ENCODE results near the gene TBC1D14.

The TBC1D14 gene

DNA sequence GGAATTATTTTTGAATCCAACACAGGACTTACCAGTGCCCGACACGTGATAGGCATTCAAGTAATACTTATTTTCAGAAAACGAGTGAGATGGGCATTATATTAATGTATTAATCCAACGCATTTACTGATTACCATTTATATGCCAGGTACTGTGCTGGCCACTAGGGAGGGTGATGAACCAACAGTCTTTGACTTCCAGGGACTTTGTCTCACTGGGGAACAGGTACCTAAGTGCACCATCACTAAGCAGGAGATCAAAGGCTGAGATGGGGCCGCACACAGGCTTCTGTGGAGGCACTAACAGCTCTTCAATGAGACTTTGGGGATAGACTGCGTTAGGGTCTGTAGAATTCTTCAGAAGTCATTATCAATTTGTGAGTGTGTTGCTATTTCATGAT lies 127.8 kb downstream of the TBC1D14 start:
- H3K4me3 ChIP-seq (ENCODE audit: low read length) = no peak overlapping the region
- peaks cover 7% of the 10 kb centered on the region for H3K4me1 ChIP-seq (ENCODE audit: control insufficient read depth, insufficient read depth, low read length)
- no peaks in the 10 kb centered on the region for H3K36me3 ChIP-seq (ENCODE audit: control insufficient read depth, insufficient read depth, low read length)
- no peak overlapping the region for H3K27ac ChIP-seq (ENCODE audit: low read depth, low read length)
- no peaks in the 10 kb centered on the region for H3K27me3 ChIP-seq (ENCODE audit: control insufficient read depth, insufficient read depth, low read length)
- H3K9ac ChIP-seq (ENCODE audit: low read length) = no peak overlapping the region

DNA sequence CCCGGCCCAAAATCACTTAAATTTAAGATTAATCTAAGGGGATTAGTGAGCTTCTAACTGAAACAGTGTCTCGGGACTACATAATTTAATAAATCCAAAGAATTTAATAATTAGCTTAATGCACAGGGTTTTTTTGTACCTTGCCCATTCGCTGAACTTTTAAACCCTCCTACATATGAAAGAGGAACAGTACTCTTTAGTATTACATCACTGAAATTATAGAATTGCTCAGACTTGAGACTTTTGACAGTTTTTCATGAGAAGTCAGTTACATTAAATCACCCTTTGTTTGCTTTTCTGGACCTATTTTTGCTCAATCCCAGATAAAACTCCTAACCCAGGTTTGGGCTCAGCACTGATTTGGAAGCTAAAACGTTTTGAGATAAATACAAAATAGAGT lies 131.1 kb downstream of the TBC1D14 start:
- no peak overlapping the region for H3K9ac ChIP-seq (ENCODE audit: low read length)
- no peaks in the 10 kb centered on the region for H3K36me3 ChIP-seq (ENCODE audit: control insufficient read depth, insufficient read depth, low read length)
- H3K4me1 ChIP-seq (ENCODE audit: control insufficient read depth, insufficient read depth, low read length) = peaks cover 18% of the 10 kb centered on the region
- H3K27me3 ChIP-seq (ENCODE audit: control insufficient read depth, insufficient read depth, low read length) = no peaks in the 10 kb centered on the region
- H3K27ac ChIP-seq (ENCODE audit: low read depth, low read length) = no peak overlapping the region
- H3K4me3 ChIP-seq (ENCODE audit: low read length) = no peak overlapping the region

- no peak overlapping the region for H3K4me3 ChIP-seq (ENCODE audit: low read length)
- no peaks in the 10 kb centered on the region for H3K27me3 ChIP-seq (ENCODE audit: control insufficient read depth, insufficient read depth, low read length)
- no peak overlapping the region for H3K9ac ChIP-seq (ENCODE audit: low read length)
- peaks cover 22% of the 10 kb centered on the region for H3K4me1 ChIP-seq (ENCODE audit: control insufficient read depth, insufficient read depth, low read length)
- no peaks in the 10 kb centered on the region for H3K36me3 ChIP-seq (ENCODE audit: control insufficient read depth, insufficient read depth, low read length)
- H3K27ac ChIP-seq (ENCODE audit: low read depth, low read length) = no peak overlapping the region
These were observed 131.6 kb downstream of the TBC1D14 start for GRCh38 chr4:7041246-7041645.

GRCh38 chr4:7041801-7042502 lies 132.3 kb downstream of the TBC1D14 start:
- no peaks in the 10 kb centered on the region for H3K36me3 ChIP-seq (ENCODE audit: control insufficient read depth, insufficient read depth, low read length)
- H3K4me3 ChIP-seq (ENCODE audit: low read length) = peak overlapping the region; percentile 82
- H3K9ac ChIP-seq (ENCODE audit: low read length) = no peak overlapping the region
- H3K27ac ChIP-seq (ENCODE audit: low read depth, low read length) = no peak overlapping the region
- peaks cover 22% of the 10 kb centered on the region for H3K4me1 ChIP-seq (ENCODE audit: control insufficient read depth, insufficient read depth, low read length)
- H3K27me3 ChIP-seq (ENCODE audit: control insufficient read depth, insufficient read depth, low read length) = no peaks in the 10 kb centered on the region

DNA sequence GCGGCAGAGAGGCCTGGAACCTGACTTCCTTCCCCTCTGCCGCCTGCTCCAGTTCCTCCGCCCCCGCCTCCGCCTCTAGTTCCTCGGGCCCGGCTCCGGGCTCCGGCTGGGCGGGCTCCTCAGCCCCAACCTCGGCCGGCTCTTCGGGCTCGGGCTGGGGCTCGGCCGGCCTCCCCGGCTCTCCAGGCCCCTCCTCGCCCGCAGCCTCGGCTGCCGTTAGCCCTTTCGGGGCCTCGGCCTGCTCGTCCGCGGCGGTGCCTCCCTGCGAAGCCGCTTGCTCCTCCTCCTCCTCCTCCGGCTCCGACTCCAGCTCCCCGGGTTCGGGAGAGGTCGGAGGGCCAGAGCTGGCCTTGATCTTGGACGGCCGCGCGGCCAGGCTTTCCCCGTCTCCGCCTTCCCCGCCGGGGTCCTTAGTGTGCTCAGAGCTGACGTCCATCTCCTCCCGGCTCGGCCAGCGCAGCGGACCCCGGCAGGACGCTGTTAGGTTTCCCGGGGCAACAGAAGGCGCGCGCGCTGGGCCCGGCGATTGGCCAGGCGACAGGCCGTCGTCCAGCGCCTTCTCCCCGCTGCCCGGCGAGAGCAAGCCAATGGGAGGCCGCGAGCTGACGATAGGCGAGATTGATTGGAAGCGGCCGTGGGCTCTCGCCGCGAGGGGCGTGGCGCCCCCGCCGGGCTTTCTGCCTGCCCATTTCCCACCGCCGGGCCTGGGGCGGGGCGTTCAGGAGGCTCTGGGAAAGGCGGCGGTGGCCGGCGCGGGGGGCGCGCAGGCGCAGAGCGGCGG lies 133.1 kb downstream of the TBC1D14 start:
- no peak overlapping the region for H3K27ac ChIP-seq (ENCODE audit: low read depth, low read length)
- H3K9ac ChIP-seq (ENCODE audit: low read length) = peak overlapping the region; percentile 25
- no peaks in the 10 kb centered on the region for H3K36me3 ChIP-seq (ENCODE audit: control insufficient read depth, insufficient read depth, low read length)
- H3K4me3 ChIP-seq (ENCODE audit: low read length) = peak overlapping the region; percentile 82
- peaks cover 22% of the 10 kb centered on the region for H3K4me1 ChIP-seq (ENCODE audit: control insufficient read depth, insufficient read depth, low read length)
- no peaks in the 10 kb centered on the region for H3K27me3 ChIP-seq (ENCODE audit: control insufficient read depth, insufficient read depth, low read length)

DNA sequence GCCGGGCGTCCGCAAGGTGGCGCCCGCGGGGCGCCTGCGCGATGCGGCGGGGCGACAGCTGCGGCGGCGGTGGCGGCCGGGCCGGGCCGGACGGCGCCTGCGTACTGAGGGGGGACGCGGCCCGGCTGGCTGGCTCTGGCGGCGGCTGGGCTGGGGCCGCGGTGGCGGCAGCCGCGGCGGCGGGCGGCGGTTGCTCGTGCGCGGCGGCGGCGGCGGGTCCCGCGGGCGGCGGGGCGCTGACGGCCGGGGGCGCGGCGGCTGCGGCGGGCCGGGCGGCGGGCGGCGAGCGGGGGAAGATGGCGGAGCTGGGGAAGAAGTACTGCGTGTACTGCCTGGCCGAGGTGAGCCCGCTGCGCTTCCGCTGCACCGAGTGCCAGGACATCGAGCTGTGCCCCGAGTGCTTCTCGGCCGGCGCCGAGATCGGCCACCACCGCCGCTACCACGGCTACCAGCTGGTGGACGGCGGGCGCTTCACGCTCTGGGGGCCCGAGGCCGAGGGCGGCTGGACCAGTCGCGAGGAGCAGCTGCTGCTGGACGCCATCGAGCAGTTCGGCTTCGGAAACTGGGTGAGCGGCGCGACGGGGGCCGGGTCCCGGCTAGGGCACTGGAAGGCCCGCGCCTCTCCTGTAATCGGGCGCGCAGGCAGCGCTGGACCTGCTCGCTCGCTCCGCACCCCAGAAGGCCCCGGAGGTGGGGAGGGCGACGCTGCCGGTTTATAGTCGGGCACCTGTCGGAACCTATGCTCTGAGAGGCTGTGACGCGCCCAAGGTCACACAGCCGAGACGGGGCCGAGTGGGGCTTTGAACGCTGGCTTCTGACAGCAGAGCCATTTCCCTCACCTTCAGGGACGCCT lies 133.9 kb downstream of the TBC1D14 start, which contains the start of gene TADA2B:
Gene TADA2B (plus strand): TSS at position 89 of the 853 bp plus-strand sequence. CDS start 208 bp downstream, at position 297.
- Histone ChIP-seq H3K27ac (ENCODE audit: low read depth, low read length) (peak within 1 kb of the TSS; percentile 78), H3K27me3 (ENCODE audit: control insufficient read depth, insufficient read depth, low read length) (no peaks in the 10 kb centered on the region), H3K36me3 (ENCODE audit: control insufficient read depth, insufficient read depth, low read length) (no peaks in the 10 kb centered on the region), H3K4me1 (ENCODE audit: control insufficient read depth, insufficient read depth, low read length) (peaks cover 22% of the 10 kb centered on the region), H3K9ac (ENCODE audit: low read length) (peak within 1 kb of the TSS; percentile 86), H3K4me3 (ENCODE audit: low read length) (peak within 1 kb of the TSS; percentile 95)

GRCh38 chr4:7044137-7044930 lies 134.7 kb downstream of the TBC1D14 start:
- Histone ChIP-seq H3K4me1 (ENCODE audit: control insufficient read depth, insufficient read depth, low read length) (peaks cover 22% of the 10 kb centered on the region), H3K9ac (ENCODE audit: low read length) (peak overlapping the region; percentile 86), H3K4me3 (ENCODE audit: low read length) (peak overlapping the region; percentile 95), H3K27ac (ENCODE audit: low read depth, low read length) (peak overlapping the region; percentile 78), H3K36me3 (ENCODE audit: control insufficient read depth, insufficient read depth, low read length) (peaks cover 2% of the 10 kb centered on the region), H3K27me3 (ENCODE audit: control insufficient read depth, insufficient read depth, low read length) (no peaks in the 10 kb centered on the region)

GRCh38 chr4:7045553-7045952 lies 135.9 kb downstream of the TBC1D14 start:
- H3K4me1 ChIP-seq (ENCODE audit: control insufficient read depth, insufficient read depth, low read length) = peaks cover 22% of the 10 kb centered on the region
- H3K9ac ChIP-seq (ENCODE audit: low read length) = no peak overlapping the region
- H3K36me3 ChIP-seq (ENCODE audit: control insufficient read depth, insufficient read depth, low read length) = peaks cover 2% of the 10 kb centered on the region
- no peaks in the 10 kb centered on the region for H3K27me3 ChIP-seq (ENCODE audit: control insufficient read depth, insufficient read depth, low read length)
- no peak overlapping the region for H3K27ac ChIP-seq (ENCODE audit: low read depth, low read length)
- H3K4me3 ChIP-seq (ENCODE audit: low read length) = peak overlapping the region; percentile 95

- peaks cover 22% of the 10 kb centered on the region for H3K4me1 ChIP-seq (ENCODE audit: control insufficient read depth, insufficient read depth, low read length)
- H3K27ac ChIP-seq (ENCODE audit: low read depth, low read length) = no peak overlapping the region
- H3K4me3 ChIP-seq (ENCODE audit: low read length) = peak overlapping the region; percentile 26
- no peak overlapping the region for H3K9ac ChIP-seq (ENCODE audit: low read length)
- H3K27me3 ChIP-seq (ENCODE audit: control insufficient read depth, insufficient read depth, low read length) = no peaks in the 10 kb centered on the region
- peaks cover 2% of the 10 kb centered on the region for H3K36me3 ChIP-seq (ENCODE audit: control insufficient read depth, insufficient read depth, low read length)
These were observed 136.6 kb downstream of the TBC1D14 start for GRCh38 chr4:7045961-7046921.

DNA sequence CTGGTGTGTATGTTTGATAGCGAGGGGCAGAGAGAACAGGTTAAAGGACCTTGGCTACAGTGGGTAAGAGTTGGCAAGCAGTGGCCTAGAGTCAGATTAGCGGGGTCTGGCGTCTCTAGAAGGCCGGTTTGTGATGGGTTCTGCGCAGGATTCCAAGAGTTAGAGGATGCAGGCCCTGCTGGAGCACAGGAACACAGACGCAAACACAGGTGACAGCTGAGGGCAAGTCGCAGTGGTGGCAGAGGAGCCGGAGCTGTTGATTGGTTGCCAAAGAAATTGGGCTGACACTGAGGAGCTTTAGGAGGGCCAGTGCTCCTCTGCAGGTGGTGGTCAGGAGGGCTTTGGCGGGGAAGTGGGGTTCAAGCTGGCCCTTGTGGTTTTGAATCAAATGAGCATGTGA lies 137.3 kb downstream of the TBC1D14 start:
- peaks cover 17% of the 10 kb centered on the region for H3K4me1 ChIP-seq (ENCODE audit: control insufficient read depth, insufficient read depth, low read length)
- H3K27ac ChIP-seq (ENCODE audit: low read depth, low read length) = no peak overlapping the region
- H3K9ac ChIP-seq (ENCODE audit: low read length) = no peak overlapping the region

GRCh38 chr4:7048642-7049041 lies 139.0 kb downstream of the TBC1D14 start:
- H3K9ac ChIP-seq (ENCODE audit: low read length) = no peak overlapping the region
- H3K4me3 ChIP-seq (ENCODE audit: low read length) = no peak overlapping the region
- peaks cover 24% of the 10 kb centered on the region for H3K4me1 ChIP-seq (ENCODE audit: control insufficient read depth, insufficient read depth, low read length)
- H3K27me3 ChIP-seq (ENCODE audit: control insufficient read depth, insufficient read depth, low read length) = no peaks in the 10 kb centered on the region
- no peak overlapping the region for H3K27ac ChIP-seq (ENCODE audit: low read depth, low read length)
- peaks cover 5% of the 10 kb centered on the region for H3K36me3 ChIP-seq (ENCODE audit: control insufficient read depth, insufficient read depth, low read length)

More for the DNA sequence above, 137.3 kb downstream of the TBC1D14 start:
- Histone ChIP-seq H3K27me3 (ENCODE audit: control insufficient read depth, insufficient read depth, low read length) (no peaks in the 10 kb centered on the region), H3K36me3 (ENCODE audit: control insufficient read depth, insufficient read depth, low read length) (peaks cover 4% of the 10 kb centered on the region), H3K4me3 (ENCODE audit: low read length) (no peak overlapping the region)

All from rectal smooth muscle tissue (tissue), 1 donor.